H1 (cell line): Measurements from ENCODE around the gene ZNRF3. TPM values are rescaled to one million over a fixed set of nuclear protein-coding genes. Genes with fewer than 3 reads are reported as not detected.

Source experiments
- CTCF ChIA-PET: fragments of 300-600 bp; sonication (Branson Sonifier 250); formaldehyde crosslinking; loops from one replicate; lab custom pipeline; 2021; ENCODE audit not compliant: partially characterized antibody; lab: Charles Lee
- POLR2A ChIA-PET: fragments of 300-600 bp; sonication (Branson Sonifier 250); formaldehyde crosslinking; loops from one replicate; lab custom pipeline; 2021; ENCODE audit warnings: inconsistent platforms; ENCODE audit not compliant: partially characterized antibody; lab: Charles Lee
- DNase-seq, 2 experiments: peaks; one replicate each; pipeline versions ENCODE4 v3.0.0 to v3.0.0-alpha.2; 2010 to 2022; ENCODE audit warnings: low spot score in 2 of 2, low read depth in 1 of 2, mixed read lengths in 1 of 2
- FAIRE-seq: peaks from 2 replicates; lab custom pipeline; 2011; peaks lifted over from hg19 to GRCh38; lab: Jason Lieb, UNC
- H2AFZ ChIP-seq: 2 replicates; pipeline ENCODE4 v1.8.1; 2012; ENCODE audit warnings: low read length, inconsistent platforms
- H2AK5ac ChIP-seq: 2 replicates; pipeline ENCODE4 v1.6.1; 2013; ENCODE audit warnings: low read depth, low read length
- H2BK120ac ChIP-seq: replicated peaks from 2 replicates; pipeline ENCODE3; 2013; ENCODE audit warnings: low read depth, low read length, inconsistent platforms
- H2BK12ac ChIP-seq: 2 replicates; pipeline ENCODE4 v1.6.1; 2013; ENCODE audit warnings: low read depth, low read length
- H2BK15ac ChIP-seq: 2 replicates; pipeline ENCODE4 v1.6.1; 2013; ENCODE audit warnings: low read length
- H2BK20ac ChIP-seq: 2 replicates; pipeline ENCODE4 v1.6.1; 2013; ENCODE audit warnings: low read length
- H2BK5ac ChIP-seq: 2 replicates; pipeline ENCODE4 v1.6.1; 2013; ENCODE audit warnings: low read depth, low read length
- H3K14ac ChIP-seq: 2 replicates; pipeline ENCODE4 v1.6.1; 2013; ENCODE audit warnings: inconsistent platforms; ENCODE audit not compliant: insufficient read length
- H3K18ac ChIP-seq: 2 replicates; pipeline ENCODE4 v1.6.1; 2013; ENCODE audit warnings: low read length; ENCODE audit errors: extremely low read depth
- H3K23ac ChIP-seq: 2 replicates; pipeline ENCODE4 v1.6.1; 2013; ENCODE audit warnings: inconsistent platforms; ENCODE audit not compliant: insufficient read length
- H3K23me2 ChIP-seq: 2 replicates; pipeline ENCODE4 v1.6.1; 2013; ENCODE audit warnings: low read depth, low read length
- H3K27ac ChIP-seq: 2 replicates; pipeline ENCODE4 v1.6.1; 2011; ENCODE audit warnings: low read depth, low read length, inconsistent platforms
- H3K27me3 ChIP-seq, 4 experiments: replicated peaks in 1 of 4; 1 replicate in 1 of 4; 2 replicates in 3 of 4; pipeline versions ENCODE4 v1.6.1 to v1.8.1; 2011 to 2013; ENCODE audit warnings: low read length in 3 of 4, mild to moderate bottlenecking in 3 of 4, inconsistent platforms in 2 of 4, mixed read lengths in 2 of 4, moderate library complexity in 1 of 4; ENCODE audit not compliant: control insufficient read depth in 3 of 4, insufficient read depth in 3 of 4; ENCODE audit errors: extremely low read depth in 1 of 4
- H3K36me3 ChIP-seq, 4 experiments: 2 replicates each; pipeline versions ENCODE4 v1.6.1 to v1.8.1; 2011 to 2013; ENCODE audit warnings: mild to moderate bottlenecking in 4 of 4, low read length in 3 of 4, moderate library complexity in 2 of 4, control low read depth in 1 of 4, inconsistent platforms in 1 of 4; ENCODE audit not compliant: insufficient read depth in 4 of 4, control insufficient read depth in 2 of 4
- H3K4ac ChIP-seq: replicated peaks from 2 replicates; pipeline ENCODE3; 2013; ENCODE audit warnings: low read length, low read depth, mixed read lengths, inconsistent platforms; ENCODE audit not compliant: insufficient read length
- H3K4me1 ChIP-seq, 4 experiments: replicated peaks in 1 of 4; 1 replicate in 1 of 4; 2 replicates in 3 of 4; pipeline versions ENCODE4 v1.6.1 to v1.8.1; 2011 to 2013; ENCODE audit warnings: low read length in 3 of 4, inconsistent platforms in 2 of 4, mixed read lengths in 1 of 4; ENCODE audit not compliant: insufficient read depth in 4 of 4, control insufficient read depth in 3 of 4
- H3K4me2 ChIP-seq, 2 experiments: 2 replicates each; pipeline versions ENCODE4 v1.6.1 to v1.8.1; 2011 to 2013; ENCODE audit warnings: low read depth in 2 of 2, low read length in 2 of 2, control low read depth in 1 of 2, inconsistent platforms in 1 of 2, mild to moderate bottlenecking in 1 of 2; ENCODE audit not compliant: insufficient read depth in 1 of 2
- H3K4me3 ChIP-seq, 4 experiments: fragments of 200-600, 300-600 bp in 1 of 4; sonication (generic), shearing (Covaris generic), sonication (Bioruptor Twin) in 1 of 4; 2 replicates each; pipeline versions ENCODE4 v1.5.1 to v1.8.1; 2011 to 2016; ENCODE audit warnings: low read length in 4 of 4, low read depth in 3 of 4, control low read depth in 2 of 4, inconsistent platforms in 2 of 4, mild to moderate bottlenecking in 2 of 4, mixed read lengths in 1 of 4, moderate library complexity in 1 of 4; ENCODE audit not compliant: insufficient read depth in 2 of 4; ENCODE audit errors: extremely low read depth in 1 of 4
- H3K56ac ChIP-seq: replicated peaks from 2 replicates; pipeline ENCODE3; 2013; ENCODE audit warnings: low read depth, mild to moderate bottlenecking, mixed read lengths, low read length, inconsistent platforms; ENCODE audit not compliant: insufficient read length
- H3K79me1 ChIP-seq: 2 replicates; pipeline ENCODE4 v1.6.1; 2013; ENCODE audit warnings: low read depth, low read length, control low read depth
- H3K79me2 ChIP-seq, 2 experiments: 2 replicates each; pipeline versions ENCODE4 v1.6.1 to v1.8.1; 2012 to 2013; ENCODE audit warnings: low read length in 2 of 2, mild to moderate bottlenecking in 2 of 2, inconsistent platforms in 1 of 2; ENCODE audit not compliant: insufficient read depth in 2 of 2, control insufficient read depth in 1 of 2
- H3K9ac ChIP-seq, 4 experiments: replicated peaks in 1 of 4; 1 replicate in 1 of 4; 2 replicates in 3 of 4; pipeline versions ENCODE4 v1.6.1 to v1.8.1; 2011 to 2013; ENCODE audit warnings: low read depth in 3 of 4, low read length in 3 of 4, control low read depth in 2 of 4, mild to moderate bottlenecking in 2 of 4, moderate library complexity in 2 of 4, inconsistent platforms in 1 of 4; ENCODE audit errors: extremely low read depth in 1 of 4
- H3K9me3 ChIP-seq, 2 experiments: 2 replicates each; pipeline versions ENCODE4 v1.6.1 to v1.8.1; 2012 to 2013; ENCODE audit warnings: mild to moderate bottlenecking in 2 of 2, moderate library complexity in 2 of 2, control low read depth in 1 of 2, inconsistent platforms in 1 of 2, low read depth in 1 of 2, low read length in 1 of 2, mixed read lengths in 1 of 2; ENCODE audit not compliant: insufficient read depth in 2 of 2
- H4K20me1 ChIP-seq, 2 experiments: replicated peaks in 1 of 2; 2 replicates each; pipeline versions ENCODE3 to v1.8.1; 2011 to 2013; ENCODE audit warnings: inconsistent platforms in 2 of 2, low read length in 2 of 2, mild to moderate bottlenecking in 1 of 2; ENCODE audit not compliant: insufficient read depth in 2 of 2, control insufficient read depth in 1 of 2
- H4K5ac ChIP-seq: 2 replicates; pipeline ENCODE4 v1.6.1; 2013; ENCODE audit warnings: low read length, low read depth, mixed read lengths, inconsistent platforms; ENCODE audit not compliant: insufficient read length
- H4K8ac ChIP-seq: 2 replicates; pipeline ENCODE4 v1.8.0; 2013; ENCODE audit warnings: mild to moderate bottlenecking, moderate library complexity, low read length, inconsistent platforms; ENCODE audit not compliant: insufficient read depth; ENCODE audit errors: extremely low read depth
- H4K91ac ChIP-seq: replicated peaks from 2 replicates; pipeline ENCODE3; 2013; ENCODE audit warnings: low read length, mixed read lengths, inconsistent platforms; ENCODE audit not compliant: insufficient read length
- CBX8 ChIP-seq: fragments of 300-800, 300-1000 bp; sonication (generic); IDR thresholded peaks from 2 replicates; pipeline ENCODE4 v1.7.1; 2016; ENCODE audit warnings: low read depth, low read length, borderline replicate concordance
- CHD1 ChIP-seq: IDR thresholded peaks from 2 replicates; pipeline ENCODE4 v1.6.1; 2012; ENCODE audit warnings: low read depth, low read length, improper control_type of control experiment
- EGR1 ChIP-seq: IDR thresholded peaks from 2 replicates; pipeline ENCODE4 v1.6.1; 2011; ENCODE audit warnings: low read depth, low read length, borderline replicate concordance
- SIN3A ChIP-seq, 2 experiments: IDR thresholded peaks in 1 of 2; conservative IDR thresholded peaks in 1 of 2; 2 replicates each; pipeline ENCODE4 v1.6.1; 2011 to 2012; ENCODE audit warnings: low read length in 2 of 2, improper control_type of control experiment in 1 of 2, low read depth in 1 of 2, mild to moderate bottlenecking in 1 of 2
- TAF1 ChIP-seq: IDR thresholded peaks from 2 replicates; pipeline ENCODE4 v1.6.1; 2011; ENCODE audit warnings: mild to moderate bottlenecking, low read depth, low read length
- TEAD4 ChIP-seq: IDR thresholded peaks from 2 replicates; pipeline ENCODE4 v1.6.1; 2012; ENCODE audit warnings: low read depth, low read length, inconsistent platforms, mixed read lengths
- WGBS, 2 experiments: shearing (Covaris generic) in 1 of 2; methylation state at CpG; one replicate each; pipeline versions ENCODE4 v1.1.6 to v1.1.7; 2013 to 2015; ENCODE audit warnings: low lambda C conversion rate in 2 of 2, mixed read lengths in 2 of 2, inconsistent platforms in 1 of 2, low coverage in 1 of 2, missing lambda C conversion rate in 1 of 2; ENCODE audit not compliant: insufficient replicate concordance in 2 of 2, insufficient coverage in 1 of 2, insufficient read length in 1 of 2; ENCODE audit errors: extremely low coverage in 1 of 2, missing lambda C conversion rate in 1 of 2; 5-methylcytosine and 5-hydroxymethylcytosine counted together
- polyA plus RNA-seq, 7 experiments: library from polyadenylated mRNA; depleted of rRNA in 3 of 7; stranded (reverse) in 5 of 7; unstranded in 2 of 7; fragments of >200 nt in 5 of 7; fragments of 200-250 nt in 2 of 7; gene quantifications; 1 replicate in 5 of 7; 2 replicates in 1 of 7; 4 replicates in 1 of 7; pipeline versions ENCODE4 v1.2.1 to v1.2.3, GENCODE V29; 2011 to 2013; ENCODE audit warnings: missing spikeins in 2 of 7, mixed read lengths in 2 of 7
- total RNA-seq: library from RNA; stranded (reverse); fragmentation: NEBNext Ultra II Directional; extraction: Animal tissue kit (Norgen Biotek cat#: 25700); gene quantifications from 2 replicates; pipeline ENCODE4 v1.2.1, GENCODE V29; 2021

ZNRF3 gene
- total and polyA plus RNA-seq, 2 of the 8 experiments (the other 6 are each of a cell fraction or from before 2014, with no cell fraction given): 14.1 to 21.7 TPM

- no peak overlapping the region for H4K91ac ChIP-seq
- H3K56ac ChIP-seq: no peak overlapping the region
- H3K18ac ChIP-seq: no peak overlapping the region
- no peaks in the 10 kb centered on the region for H4K20me1 ChIP-seq
- H3K27me3 ChIP-seq: no peaks in the 10 kb centered on the region
- ChIA-PET CTCF (interaction anchor here (0.7 to 2.1 kb wide), 4 partner anchors 11 to 340 kb away, joined by 3 to 10 read pairs (median 4); no protein-coding TSS in a partner anchor), POLR2A (interaction anchor here (0.7 kb wide), 1 partner anchor 89 kb away, joined by 3 read pairs; no protein-coding TSS in a partner anchor)
- H3K79me1 ChIP-seq: no peaks in the 10 kb centered on the region
- H2BK15ac ChIP-seq: no peak overlapping the region; the same call in 1 of the 2 replicates
- H2BK12ac ChIP-seq: no peak overlapping the region
- no peaks in the 10 kb centered on the region for H3K36me3 ChIP-seq
- no peak overlapping the region for H2BK120ac ChIP-seq
- no peak overlapping the region for H3K4me3 ChIP-seq
- H4K5ac ChIP-seq: no peak overlapping the region
- H3K14ac ChIP-seq: no peak overlapping the region
- no peaks in the 10 kb centered on the region for H3K9me3 ChIP-seq
- no peak overlapping the region for H4K8ac ChIP-seq
- H3K4me1 ChIP-seq: no peaks in the 10 kb centered on the region
- H2BK5ac ChIP-seq: no peak overlapping the region
- no peak overlapping the region for H2AK5ac ChIP-seq
- no peak overlapping the region for H2BK20ac ChIP-seq
- 90% methylated on average over 3 of the region's 3 CpGs; no CpG with 5 or more reads in 1 of the 2 experiments for WGBS, 2 experiments
- no peaks in the 10 kb centered on the region for H3K23me2 ChIP-seq
- no peak overlapping the region for H3K27ac ChIP-seq
- no peak overlapping the region for H2AFZ ChIP-seq
- no peak overlapping the region for H3K4ac ChIP-seq
- no peak for TF ChIP-seq TEAD4
- TF ChIP-seq CBX8: no peak
- TF ChIP-seq SIN3A (conservative IDR thresholded peaks at IDR 0.05 in 1 of 2, IDR thresholded peaks at IDR 0.05 in 1 of 2; ENCODE audit: low read depth in 1 of 2, low read length in 2 of 2): no peak
- TF ChIP-seq EGR1: no peak
- TF ChIP-seq TAF1: no peak
- TF ChIP-seq CHD1: no peak
- TF ChIP-seq, all 59 proteins: peak for 0
- DNase-seq (no peak), FAIRE-seq (no peak)
- Histone ChIP-seq H3K4me2 (no peak overlapping the region), H3K23ac (no peak overlapping the region), H3K9ac (no peak overlapping the region), H3K79me2 (no peaks in the 10 kb centered on the region)
Measured at GRCh38 chr22:28867191-28867590, 16.2 kb upstream of the ZNRF3 start.
